ENCODE results near the gene THBS1.

The THBS1 gene

GRCh38 chr15:39622660-39623516, 42.0 kb downstream of the THBS1 start:
- no peak for DNase-seq (ENCODE audit: low read depth in 2 of 2)
- no peak overlapping the region for H3K4me3 ChIP-seq (replicated peaks in 1 of 2; ENCODE audit: low read depth in 2 of 2, low read length in 2 of 2)
- TF ChIP-seq CTCF (IDR thresholded peaks at IDR 0.05; ENCODE audit: low read depth, low read length), result no peak

GRCh38 chr15:39623529-39623931, 42.7 kb downstream of the THBS1 start:
- no peak for DNase-seq (ENCODE audit: low read depth in 2 of 2)
- no peak for TF ChIP-seq CTCF (IDR thresholded peaks at IDR 0.05; ENCODE audit: low read depth, low read length)
- H3K4me3 ChIP-seq (replicated peaks in 1 of 2; ENCODE audit: low read depth in 2 of 2, low read length in 2 of 2), result no peak overlapping the region

- TF ChIP-seq CTCF (IDR thresholded peaks at IDR 0.05; ENCODE audit: low read depth, low read length), result no peak
- peak; percentile 92 to 94 for DNase-seq (ENCODE audit: low read depth in 2 of 2)
- H3K4me3 ChIP-seq (replicated peaks in 1 of 2; ENCODE audit: low read depth in 2 of 2, low read length in 2 of 2), result no peak overlapping the region
Observed at GRCh38 chr15:39624806-39625205, 43.9 kb downstream of the THBS1 start.

GRCh38 chr15:39625451-39625850, 44.6 kb downstream of the THBS1 start:
- H3K4me3 ChIP-seq (replicated peaks in 1 of 2; ENCODE audit: low read depth in 2 of 2, low read length in 2 of 2), result no peak overlapping the region
- DNase-seq (ENCODE audit: low read depth in 2 of 2), result no peak
- no peak for TF ChIP-seq CTCF (IDR thresholded peaks at IDR 0.05; ENCODE audit: low read depth, low read length)

GRCh38 chr15:39625856-39626255, 45.0 kb downstream of the THBS1 start:
- H3K4me3 ChIP-seq (replicated peaks in 1 of 2; ENCODE audit: low read depth in 2 of 2, low read length in 2 of 2), result no peak overlapping the region
- DNase-seq (ENCODE audit: low read depth in 2 of 2), result peak in 1 of 2 donors; percentile 52
- TF ChIP-seq CTCF (IDR thresholded peaks at IDR 0.05; ENCODE audit: low read depth, low read length), result no peak

GRCh38 chr15:39627451-39628143, 46.7 kb downstream of the THBS1 start:
- TF ChIP-seq CTCF (IDR thresholded peaks at IDR 0.05; ENCODE audit: low read depth, low read length), result no peak
- no peak for DNase-seq (ENCODE audit: low read depth in 2 of 2)
- H3K4me3 ChIP-seq (replicated peaks in 1 of 2; ENCODE audit: low read depth in 2 of 2, low read length in 2 of 2), result no peak overlapping the region
